Keratinocyte (primary cell): ENCODE measurements around the gene CMIP. TPM values are rescaled to one million over a fixed set of nuclear protein-coding genes. Genes with fewer than 3 reads are reported as not detected.
A peak's percentile ranks its signal among the peaks of the same experiment; 100 is the strongest.

Experiments
- DNase-seq: peaks from one replicate; pipeline ENCODE4 v3.0.0-alpha.2; 2011; ENCODE audit warnings: low read depth, missing footprints, low spot score
- FAIRE-seq: peaks from 2 replicates; lab custom pipeline; 2011; peaks lifted over from hg19 to GRCh38; lab: Jason Lieb, UNC
- H2AFZ ChIP-seq: 2 replicates; pipeline ENCODE4 v1.6.0; 2012; ENCODE audit warnings: low read length, control low read depth, inconsistent platforms; ENCODE audit not compliant: control insufficient read depth
- H3K27ac ChIP-seq: 2 replicates; pipeline ENCODE4 v1.5.1; 2011; ENCODE audit warnings: low read length; ENCODE audit not compliant: control insufficient read depth, insufficient read depth
- H3K27me3 ChIP-seq: 3 replicates; pipeline ENCODE4 v1.6.0; 2011; ENCODE audit warnings: low read length; ENCODE audit not compliant: control insufficient read depth, insufficient read depth; ENCODE audit errors: extremely low read depth
- H3K36me3 ChIP-seq, 2 experiments: 2 replicates in 1 of 2; 3 replicates in 1 of 2; pipeline ENCODE4 v1.5.1; 2011; ENCODE audit warnings: low read length in 2 of 2, mild to moderate bottlenecking in 1 of 2; ENCODE audit not compliant: control insufficient read depth in 2 of 2, insufficient read depth in 2 of 2; ENCODE audit errors: extremely low read depth in 1 of 2
- H3K4me1 ChIP-seq: 3 replicates; pipeline ENCODE4 v1.5.1; 2011; ENCODE audit warnings: low read length; ENCODE audit not compliant: control insufficient read depth, insufficient read depth; ENCODE audit errors: extremely low read depth
- H3K4me2 ChIP-seq: 3 replicates; pipeline ENCODE4 v1.6.0; 2011; ENCODE audit warnings: low read depth, low read length; ENCODE audit not compliant: control insufficient read depth, insufficient read depth; ENCODE audit errors: extremely low read depth
- H3K4me3 ChIP-seq, 3 experiments: fragments of 200-600 bp in 1 of 3; sonication (generic) in 1 of 3; 2 replicates in 2 of 3; 3 replicates in 1 of 3; pipeline ENCODE4 v1.5.1; 2011 to 2016; ENCODE audit warnings: low read length in 3 of 3, mild to moderate bottlenecking in 3 of 3, control low read depth in 2 of 3, inconsistent platforms in 1 of 3, low read depth in 1 of 3, mixed read lengths in 1 of 3, mixed run types in 1 of 3, moderate library complexity in 1 of 3; ENCODE audit not compliant: control insufficient read depth in 2 of 3, insufficient read depth in 2 of 3; ENCODE audit errors: extremely low read depth in 1 of 3
- H3K79me2 ChIP-seq: 2 replicates; pipeline ENCODE4 v1.6.0; 2012; ENCODE audit warnings: low read length; ENCODE audit not compliant: control insufficient read depth, insufficient read depth
- H3K9ac ChIP-seq: 3 replicates; pipeline ENCODE4 v1.6.0; 2011; ENCODE audit warnings: low read length; ENCODE audit not compliant: control insufficient read depth, insufficient read depth; ENCODE audit errors: extremely low read depth
- H3K9me1 ChIP-seq: 3 replicates; pipeline ENCODE4 v1.6.0; 2011; ENCODE audit warnings: low read length; ENCODE audit not compliant: control insufficient read depth, insufficient read depth; ENCODE audit errors: extremely low read depth
- H3K9me3 ChIP-seq: 2 replicates; pipeline ENCODE4 v1.5.1; 2012; ENCODE audit warnings: low read depth, low read length; ENCODE audit not compliant: control insufficient read depth
- H4K20me1 ChIP-seq: 3 replicates; pipeline ENCODE4 v1.6.0; 2011; ENCODE audit warnings: low read length; ENCODE audit not compliant: control insufficient read depth, insufficient read depth; ENCODE audit errors: extremely low read depth
- CTCF ChIP-seq, 3 experiments: IDR thresholded peaks in 1 of 3; conservative IDR thresholded peaks in 1 of 3; optimal IDR thresholded peaks in 1 of 3; 2 replicates in 2 of 3; 3 replicates in 1 of 3; pipeline versions ENCODE3 to v1.5.1; 2011; ENCODE audit warnings: low read length in 3 of 3, mild to moderate bottlenecking in 3 of 3, moderate library complexity in 2 of 3, control low read depth in 1 of 3, inconsistent platforms in 1 of 3; ENCODE audit not compliant: insufficient read depth in 2 of 3; ENCODE audit errors: extremely low read depth in 1 of 3
- EZH2 ChIP-seq: IDR thresholded peaks from one replicate; pipeline ENCODE4 v1.6.1; 2012; ENCODE audit warnings: inconsistent platforms, mild to moderate bottlenecking, low read length, moderate library complexity
- dilution Hi-C: fragments of 300-500 bp; cut with MboI; formaldehyde crosslinking; loops from one replicate; pipeline ENCODE4 v1.7.0; 2020; ENCODE audit warnings: low sequenced_read_pairs; ENCODE audit not compliant: extremely low pct_ligation_motif_present
- polyA plus RNA-seq, 5 experiments: library from polyadenylated mRNA; depleted of rRNA in 3 of 5; stranded (reverse) in 3 of 5; stranded (forward) in 1 of 5; unstranded in 1 of 5; fragments of >200 nt; gene quantifications; 1 replicate in 1 of 5; 2 replicates in 3 of 5; 3 replicates in 1 of 5; pipeline versions ENCODE4 v1.2.1 to v1.2.3, GENCODE V29; 2011 to 2012; ENCODE audit warnings: missing spikeins in 2 of 5, low read depth in 1 of 5, low replicate concordance in 1 of 5

The CMIP gene
- polyA plus RNA-seq, 1 donor (not counting 4 experiments of a cell fraction or from before 2014, with no cell fraction given): 5.0 TPM

- FAIRE-seq (no peak), DNase-seq (no peak)
- Histone ChIP-seq H3K9me3 (no peaks in the 10 kb centered on the region), H3K27me3 (no peaks in the 10 kb centered on the region), H3K36me3 (peaks cover 1 to 20% of the 10 kb centered on the region in 2 experiments), H3K4me1 (peaks cover 51% of the 10 kb centered on the region), H3K79me2 (peaks cover 80% of the 10 kb centered on the region), H3K4me2 (no peak overlapping the region), H3K9me1 (peaks cover 4% of the 10 kb centered on the region), H3K9ac (no peak overlapping the region), H3K27ac (peak overlapping the region; percentile 99), H4K20me1 (no peaks in the 10 kb centered on the region), H3K4me3 (no peak overlapping the region), H2AFZ (no peak overlapping the region)
- TF ChIP-seq CTCF (optimal IDR thresholded peaks at IDR 0.05 in 1 of 3, IDR thresholded peaks at IDR 0.05 in 1 of 3, conservative IDR thresholded peaks at IDR 0.05 in 1 of 3; ENCODE audit: extremely low read depth in 1 of 3, insufficient read depth in 2 of 3, low read length in 3 of 3) (no peak), EZH2 (no peak)
- dilution Hi-C loops: no loop called here
These were observed 88.5 kb downstream of the CMIP start for GRCh38 chr16:81533175-81533507.

- peaks cover 41% of the 10 kb centered on the region for H3K4me1 ChIP-seq
- no peaks in the 10 kb centered on the region for H3K27me3 ChIP-seq
These were observed 91.2 kb downstream of the CMIP start for GRCh38 chr16:81535679-81536360.

More at GRCh38 chr16:81535679-81536360, 91.2 kb downstream of the CMIP start:
- Histone ChIP-seq H3K4me3 (no peak overlapping the region), H2AFZ (no peak overlapping the region), H3K79me2 (peaks cover 88% of the 10 kb centered on the region), H3K9ac (no peak overlapping the region), H3K9me1 (peaks cover 4% of the 10 kb centered on the region), H3K36me3 (peaks cover 1 to 21% of the 10 kb centered on the region in 2 experiments), H3K4me2 (no peak overlapping the region), H3K27ac (peak overlapping the region; percentile 15), H4K20me1 (no peaks in the 10 kb centered on the region), H3K9me3 (no peaks in the 10 kb centered on the region)
- DNase-seq: no peak
- dilution Hi-C loops: no loop called here
- TF ChIP-seq EZH2 (no peak), CTCF (optimal IDR thresholded peaks at IDR 0.05 in 1 of 3, IDR thresholded peaks at IDR 0.05 in 1 of 3, conservative IDR thresholded peaks at IDR 0.05 in 1 of 3; ENCODE audit: extremely low read depth in 1 of 3, insufficient read depth in 2 of 3, low read length in 3 of 3) (no peak)
- no peak for FAIRE-seq
